ENCODE data around the gene BTBD2.

The BTBD2 gene

DNA sequence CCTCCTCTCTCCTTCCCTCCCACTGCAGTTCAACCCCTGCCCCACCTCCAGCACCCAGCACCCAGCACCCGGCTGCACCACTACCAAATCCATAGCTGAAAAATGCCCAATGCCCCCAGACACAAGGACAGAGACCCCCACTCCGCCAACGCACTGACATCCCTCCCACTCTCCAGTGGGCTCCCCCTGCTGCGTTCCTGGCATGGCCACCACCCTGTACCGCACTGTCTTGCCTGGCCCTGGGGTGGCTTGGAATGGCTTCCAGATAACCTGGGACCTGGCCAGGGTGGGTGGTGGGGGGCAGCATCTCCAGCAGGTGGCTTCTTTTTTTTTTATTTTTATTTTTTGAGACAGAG lies 41.3 kb upstream of the BTBD2 start:
- DNase-seq (ENCODE audit: low read depth): no peak
- TF ChIP-seq, protein P1, sequence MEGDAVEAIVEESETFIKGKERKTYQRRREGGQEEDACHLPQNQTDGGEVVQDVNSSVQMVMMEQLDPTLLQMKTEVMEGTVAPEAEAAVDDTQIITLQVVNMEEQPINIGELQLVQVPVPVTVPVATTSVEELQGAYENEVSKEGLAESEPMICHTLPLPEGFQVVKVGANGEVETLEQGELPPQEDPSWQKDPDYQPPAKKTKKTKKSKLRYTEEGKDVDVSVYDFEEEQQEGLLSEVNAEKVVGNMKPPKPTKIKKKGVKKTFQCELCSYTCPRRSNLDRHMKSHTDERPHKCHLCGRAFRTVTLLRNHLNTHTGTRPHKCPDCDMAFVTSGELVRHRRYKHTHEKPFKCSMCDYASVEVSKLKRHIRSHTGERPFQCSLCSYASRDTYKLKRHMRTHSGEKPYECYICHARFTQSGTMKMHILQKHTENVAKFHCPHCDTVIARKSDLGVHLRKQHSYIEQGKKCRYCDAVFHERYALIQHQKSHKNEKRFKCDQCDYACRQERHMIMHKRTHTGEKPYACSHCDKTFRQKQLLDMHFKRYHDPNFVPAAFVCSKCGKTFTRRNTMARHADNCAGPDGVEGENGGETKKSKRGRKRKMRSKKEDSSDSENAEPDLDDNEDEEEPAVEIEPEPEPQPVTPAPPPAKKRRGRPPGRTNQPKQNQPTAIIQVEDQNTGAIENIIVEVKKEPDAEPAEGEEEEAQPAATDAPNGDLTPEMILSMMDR (IDR thresholded peaks at IDR 0.05; ENCODE audit: insufficient read depth, low read depth, low read length, missing control alignments): no peak
- no peak overlapping the region for H3K4me3 ChIP-seq (ENCODE audit: low read length)

DNA sequence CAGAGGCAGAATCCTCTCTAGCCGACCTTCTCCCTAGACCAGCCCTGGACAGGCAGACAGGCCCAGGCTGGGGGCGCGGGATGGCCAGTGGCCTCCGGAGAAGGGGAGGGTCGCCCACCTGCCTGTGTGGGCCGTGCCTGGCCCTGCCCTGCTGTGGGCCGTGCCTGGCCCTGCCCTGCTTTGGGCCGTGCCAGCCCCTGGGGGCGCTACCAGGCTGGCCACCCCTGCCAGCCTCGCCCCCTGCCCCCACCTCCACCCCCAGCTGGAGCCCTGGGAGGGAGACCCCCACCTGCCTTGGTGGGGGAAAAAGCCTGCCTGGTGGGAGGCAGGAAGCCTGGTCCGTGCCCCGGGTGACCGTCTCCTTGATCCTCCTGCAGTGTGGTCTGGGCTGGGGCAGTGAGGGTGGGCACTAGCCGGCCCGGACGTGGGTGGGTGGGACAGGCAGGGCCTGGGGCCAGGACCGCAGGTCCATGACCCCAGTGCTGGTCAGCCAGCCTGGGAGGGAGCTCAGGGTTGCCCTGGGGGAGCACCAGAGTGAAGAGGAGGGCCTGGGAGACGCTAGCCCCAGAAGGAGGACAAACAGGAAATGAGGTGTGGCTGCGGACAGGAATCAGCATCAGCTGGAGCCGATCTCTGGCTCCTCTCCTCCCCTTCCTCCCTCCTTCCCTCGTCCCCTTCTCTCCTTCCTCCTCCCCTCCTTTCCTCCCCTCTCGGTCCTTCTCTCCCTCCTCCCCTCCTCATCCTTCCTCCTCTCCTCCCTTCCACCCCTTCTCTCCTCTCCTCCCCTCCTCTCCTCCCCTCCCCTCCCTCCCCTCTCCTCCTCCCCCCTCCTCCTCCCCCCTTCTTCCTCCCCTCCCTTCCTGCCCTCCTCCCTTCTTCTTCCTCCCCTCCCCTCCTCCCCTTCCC lies 40.7 kb upstream of the BTBD2 start:
- TF ChIP-seq, protein P1 (IDR thresholded peaks at IDR 0.05; ENCODE audit: insufficient read depth, low read depth, low read length, missing control alignments): no peak
- H3K4me3 ChIP-seq (ENCODE audit: low read length): no peak overlapping the region

DNA sequence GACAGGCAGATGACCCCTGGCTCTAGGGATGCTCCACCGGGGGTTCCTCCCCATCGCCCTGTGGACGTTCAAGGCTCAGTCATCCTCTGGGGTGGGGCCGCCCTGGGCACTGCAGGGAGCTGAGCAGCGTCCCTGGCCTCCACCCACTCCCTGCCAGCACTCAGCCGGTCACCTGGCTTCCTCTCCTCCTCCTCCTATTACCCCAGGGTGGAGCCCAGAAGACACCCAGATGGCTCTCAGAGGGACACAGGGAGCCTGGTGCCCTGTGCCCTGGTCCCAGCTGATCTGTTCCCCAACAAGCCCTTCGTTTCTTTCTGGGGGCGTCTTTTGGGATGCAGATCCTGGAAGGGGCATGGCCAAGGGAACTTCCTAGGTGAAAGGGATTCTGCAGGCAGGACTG lies 39.2 kb upstream of the BTBD2 start:
- TF ChIP-seq, protein P1 (IDR thresholded peaks at IDR 0.05; ENCODE audit: insufficient read depth, low read depth, low read length, missing control alignments): no peak
- H3K4me3 ChIP-seq (ENCODE audit: low read length): no peak overlapping the region
- no peak for DNase-seq (ENCODE audit: low read depth)

More for the DNA sequence above, 40.7 kb upstream of the BTBD2 start:
- peak; percentile 51 for DNase-seq (ENCODE audit: low read depth)

DNA sequence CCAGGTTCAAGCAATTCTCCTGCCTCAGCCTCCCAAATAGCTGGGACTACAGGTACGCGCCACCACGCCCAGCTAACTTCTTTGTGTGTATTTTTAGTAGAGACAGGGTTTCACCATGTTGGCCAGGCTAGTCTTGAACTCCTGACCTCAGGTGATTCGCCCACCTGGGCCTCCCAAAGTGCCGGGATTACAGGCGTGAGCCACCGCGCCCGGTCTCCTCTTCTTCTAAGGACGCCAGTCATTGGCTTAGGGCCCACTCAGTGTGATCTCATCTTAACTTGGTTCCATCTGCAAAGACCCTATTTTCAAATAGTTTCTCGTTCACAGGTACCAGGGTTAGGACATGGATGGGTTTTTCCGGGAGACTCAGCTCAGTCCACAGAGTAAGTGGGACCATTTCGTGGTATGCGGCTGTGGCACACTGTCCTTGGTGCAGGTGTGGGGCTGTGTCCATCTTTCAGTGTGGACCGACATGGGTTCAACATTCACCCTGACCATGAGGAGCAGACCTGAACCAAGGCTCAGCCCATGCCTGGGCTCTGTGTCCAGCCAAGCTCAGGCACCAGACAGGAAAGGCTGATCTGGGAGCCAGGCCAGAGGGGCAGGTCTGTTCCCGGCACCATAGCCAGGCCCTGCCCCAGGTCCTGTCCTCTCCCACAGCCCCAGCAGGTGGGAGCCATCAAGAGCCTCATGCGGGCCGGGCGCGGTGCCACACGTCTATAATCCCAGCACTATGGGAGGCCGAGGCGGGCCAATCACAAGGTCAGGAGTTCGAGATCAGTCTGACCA lies 38.3 kb upstream of the BTBD2 start:
- TF ChIP-seq, protein P1 (IDR thresholded peaks at IDR 0.05; ENCODE audit: insufficient read depth, low read depth, low read length, missing control alignments): no peak
- no peak for DNase-seq (ENCODE audit: low read depth)
- H3K4me3 ChIP-seq (ENCODE audit: low read length): no peak overlapping the region

DNA sequence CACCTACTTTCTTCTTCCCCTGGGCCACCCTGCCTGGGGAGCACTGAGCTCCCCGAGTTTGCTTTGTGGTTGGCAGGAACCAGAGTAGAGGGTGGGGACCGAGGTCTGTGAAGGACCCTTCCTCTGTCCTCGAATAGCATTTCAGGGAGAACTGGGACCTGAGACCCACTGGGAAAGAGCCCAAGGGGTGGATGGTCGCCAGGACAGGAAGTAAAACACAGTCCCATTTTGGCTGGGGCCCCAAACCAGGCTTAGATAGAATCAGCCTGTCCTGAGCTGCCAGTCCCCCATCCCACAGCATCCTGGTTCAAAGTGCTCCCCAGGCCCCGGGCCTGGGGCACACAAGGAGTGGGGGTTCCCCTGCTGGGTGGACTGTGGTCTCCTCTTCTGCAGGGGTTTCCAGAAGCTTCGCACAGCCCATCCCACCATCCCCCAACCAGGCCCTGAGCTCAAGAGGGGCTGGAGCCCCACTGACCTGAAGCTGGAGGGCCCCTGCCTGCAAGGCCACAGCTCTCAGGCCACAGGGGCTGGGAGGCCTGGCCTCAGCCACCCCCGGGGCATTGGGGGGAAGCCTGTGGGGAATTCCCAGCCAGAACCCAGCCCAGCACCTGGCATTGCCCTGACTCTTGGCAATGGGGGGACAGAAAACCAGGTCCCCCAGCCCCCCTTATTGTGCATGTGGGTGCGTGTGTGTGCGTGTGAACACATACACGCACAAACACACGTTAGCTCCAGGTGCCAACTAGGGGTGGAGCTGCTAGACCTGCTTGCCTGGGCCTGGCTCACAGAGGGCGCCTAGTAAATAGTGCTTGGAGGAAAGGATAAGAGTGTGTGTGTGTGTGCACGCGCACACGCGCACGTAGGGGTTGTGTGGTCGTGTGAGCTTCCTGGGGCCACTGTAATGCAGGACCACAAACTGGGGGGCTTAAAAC lies 36.5 kb upstream of the BTBD2 start:
- peak; percentile 71 for DNase-seq (ENCODE audit: low read depth)
- H3K4me3 ChIP-seq (ENCODE audit: low read length): no peak overlapping the region
- TF ChIP-seq, protein P1 (IDR thresholded peaks at IDR 0.05; ENCODE audit: insufficient read depth, low read depth, low read length, missing control alignments): no peak

DNA sequence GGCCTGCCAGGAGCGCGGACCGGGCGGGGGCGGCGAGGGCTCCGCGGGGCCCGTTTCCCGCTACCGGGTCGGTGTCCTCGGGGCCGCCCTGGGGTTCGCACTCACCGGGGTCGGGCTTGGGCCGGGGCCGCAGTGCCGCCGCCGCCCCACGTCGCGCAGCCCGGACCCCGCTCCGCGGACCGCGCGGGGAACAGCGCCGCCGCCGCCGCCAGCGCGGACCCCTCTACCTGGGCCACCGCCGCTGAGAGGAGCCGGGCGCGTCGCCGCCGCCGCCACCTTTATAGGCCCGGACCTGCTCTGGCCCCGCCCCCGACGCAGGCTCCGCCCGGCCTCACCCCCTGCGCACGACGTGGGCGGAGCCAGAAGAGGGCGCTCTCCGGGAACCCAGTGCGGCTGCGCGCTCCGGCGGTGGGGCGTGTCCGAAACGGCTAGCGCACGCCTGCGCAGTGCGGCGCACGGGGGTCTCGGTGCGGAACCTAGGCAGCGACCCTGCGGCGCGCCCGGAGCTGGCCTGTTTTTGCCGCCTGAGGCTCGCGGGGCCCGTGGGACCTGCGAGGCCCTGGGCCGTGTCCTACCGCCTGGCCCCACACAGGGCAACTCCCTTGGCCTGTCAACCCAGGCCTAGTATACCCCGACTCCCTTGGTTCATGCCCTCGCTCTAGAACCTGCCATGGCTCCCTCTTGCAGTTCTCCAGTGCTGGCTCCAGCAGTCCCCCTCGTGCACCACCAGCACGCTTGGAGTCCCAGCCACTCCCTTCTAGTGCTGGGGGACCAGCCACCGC lies 35.7 kb upstream of the BTBD2 start, which contains the start of gene MKNK2:
Gene MKNK2, minus strand, starts transcription at position 254 of the 782 bp plus-strand sequence. CDS start 393 bp downstream, outside the sequence.
- peak; percentile 82 for DNase-seq (ENCODE audit: low read depth)
- peak within 1 kb of the TSS; percentile 96 for H3K4me3 ChIP-seq (ENCODE audit: low read length)

More for the DNA sequence above, 35.7 kb upstream of the BTBD2 start, which contains the start of gene MKNK2:
- TF ChIP-seq, protein P1 (IDR thresholded peaks at IDR 0.05; ENCODE audit: insufficient read depth, low read depth, low read length, missing control alignments): peak; percentile 37

All from epithelial cell of esophagus (primary cell).